ENCODE results near the gene MBNL1. TPM values are rescaled to one million over a fixed set of nuclear protein-coding genes. Genes with fewer than 3 reads are reported as not detected.

The MBNL1 gene
- polyA plus RNA-seq, 4 donors, result 39.6 to 48.7 (median 40.6) TPM

- Histone ChIP-seq H3K36me3 (ENCODE audit: control insufficient read depth in 3 of 3, insufficient read depth in 2 of 3, low read depth in 1 of 3, low read length in 3 of 3) (peaks cover 0 to 3% (median 0%) of the 10 kb centered on the region in 3 donors), H3K27ac (ENCODE audit: low read depth in 1 of 3, low read length in 2 of 3) (peak overlapping the region in 1 of 3 donors; percentile 72), H3K27me3 (ENCODE audit: control insufficient read depth in 3 of 3, insufficient read depth in 3 of 3, low read length in 3 of 3) (no peaks in the 10 kb centered on the region), H3K9me3 (ENCODE audit: control insufficient read depth in 2 of 2, insufficient read depth in 1 of 2, low read depth in 1 of 2, low read length in 1 of 2) (no peaks in the 10 kb centered on the region), H3K4me1 (ENCODE audit: control insufficient read depth in 3 of 3, insufficient read depth in 2 of 3, low read depth in 1 of 3, low read length in 2 of 3) (peaks cover 5 to 20% (median 18%) of the 10 kb centered on the region in 3 donors), H3K4me3 (ENCODE audit: low read depth in 1 of 3, low read length in 3 of 3) (no peak overlapping the region)
- WGBS, 3 donors, result 65 to 89% (median 66%) methylated on average over 3 of the region's 3 CpGs
- FAIRE-seq (no peak), DNase-seq (no peak)
Measured at GRCh38 chr3:152309031-152309430, 40.3 kb downstream of the MBNL1 start.

GRCh38 chr3:152309535-152310307, 41.0 kb downstream of the MBNL1 start:
- Histone ChIP-seq H3K9me3 (ENCODE audit: control insufficient read depth in 2 of 2, insufficient read depth in 1 of 2, low read depth in 1 of 2, low read length in 1 of 2) (no peaks in the 10 kb centered on the region), H3K4me3 (ENCODE audit: low read depth in 1 of 3, low read length in 3 of 3) (no peak overlapping the region), H3K27me3 (ENCODE audit: control insufficient read depth in 3 of 3, insufficient read depth in 3 of 3, low read length in 3 of 3) (no peaks in the 10 kb centered on the region), H3K4me1 (ENCODE audit: control insufficient read depth in 3 of 3, insufficient read depth in 2 of 3, low read depth in 1 of 3, low read length in 2 of 3) (peaks cover 5 to 23% (median 16%) of the 10 kb centered on the region in 3 donors), H3K27ac (ENCODE audit: low read depth in 1 of 3, low read length in 2 of 3) (no peak overlapping the region), H3K36me3 (ENCODE audit: control insufficient read depth in 3 of 3, insufficient read depth in 2 of 3, low read depth in 1 of 3, low read length in 3 of 3) (peaks cover 0 to 3% (median 0%) of the 10 kb centered on the region in 3 donors)
- DNase-seq, result no peak
- WGBS, 3 donors, result 59 to 74% (median 61%) methylated on average over 6 of the region's 6 CpGs
- no peak for FAIRE-seq

- 11 to 51% (median 26%) methylated on average over 2 of the region's 2 CpGs for WGBS, 3 donors
- FAIRE-seq, result peak; percentile 36
- H3K4me3 ChIP-seq (ENCODE audit: low read depth in 1 of 3, low read length in 3 of 3), result no peak overlapping the region
- H3K9me3 ChIP-seq (ENCODE audit: control insufficient read depth in 2 of 2, insufficient read depth in 1 of 2, low read depth in 1 of 2, low read length in 1 of 2), result no peaks in the 10 kb centered on the region
- peaks cover under 1 to 5% (median 4%) of the 10 kb centered on the region in 3 donors for H3K4me1 ChIP-seq (ENCODE audit: control insufficient read depth in 3 of 3, insufficient read depth in 2 of 3, low read depth in 1 of 3, low read length in 2 of 3)
- H3K27ac ChIP-seq (ENCODE audit: low read depth in 1 of 3, low read length in 2 of 3), result no peak overlapping the region
- peaks cover 0 to 2% (median 1%) of the 10 kb centered on the region in 3 donors for H3K36me3 ChIP-seq (ENCODE audit: control insufficient read depth in 3 of 3, insufficient read depth in 2 of 3, low read depth in 1 of 3, low read length in 3 of 3)
- H3K27me3 ChIP-seq (ENCODE audit: control insufficient read depth in 3 of 3, insufficient read depth in 3 of 3, low read length in 3 of 3), result no peaks in the 10 kb centered on the region
- DNase-seq, result peak in 1 of 2 donors; percentile 52
Measured at GRCh38 chr3:152313430-152313829, 44.7 kb downstream of the MBNL1 start.

- no peak for DNase-seq
- Histone ChIP-seq H3K27me3 (ENCODE audit: control insufficient read depth in 3 of 3, insufficient read depth in 3 of 3, low read length in 3 of 3) (no peaks in the 10 kb centered on the region), H3K4me1 (ENCODE audit: control insufficient read depth in 3 of 3, insufficient read depth in 2 of 3, low read depth in 1 of 3, low read length in 2 of 3) (peaks cover 0 to 3% (median 3%) of the 10 kb centered on the region in 3 donors), H3K27ac (ENCODE audit: low read depth in 1 of 3, low read length in 2 of 3) (no peak overlapping the region), H3K4me3 (ENCODE audit: low read depth in 1 of 3, low read length in 3 of 3) (no peak overlapping the region), H3K36me3 (ENCODE audit: control insufficient read depth in 3 of 3, insufficient read depth in 2 of 3, low read depth in 1 of 3, low read length in 3 of 3) (peaks cover 0 to 2% (median 1%) of the 10 kb centered on the region in 3 donors), H3K9me3 (ENCODE audit: control insufficient read depth in 2 of 2, insufficient read depth in 1 of 2, low read depth in 1 of 2, low read length in 1 of 2) (no peaks in the 10 kb centered on the region)
- FAIRE-seq, result no peak
Measured at GRCh38 chr3:152313914-152314313, 45.2 kb downstream of the MBNL1 start.

- DNase-seq (no peak), FAIRE-seq (no peak)
- Histone ChIP-seq H3K27me3 (ENCODE audit: control insufficient read depth in 3 of 3, insufficient read depth in 3 of 3, low read length in 3 of 3) (no peaks in the 10 kb centered on the region), H3K4me3 (ENCODE audit: low read depth in 1 of 3, low read length in 3 of 3) (no peak overlapping the region), H3K4me1 (ENCODE audit: control insufficient read depth in 3 of 3, insufficient read depth in 2 of 3, low read depth in 1 of 3, low read length in 2 of 3) (peaks cover 0 to 3% (median 0%) of the 10 kb centered on the region in 3 donors), H3K9me3 (ENCODE audit: control insufficient read depth in 2 of 2, insufficient read depth in 1 of 2, low read depth in 1 of 2, low read length in 1 of 2) (no peaks in the 10 kb centered on the region), H3K36me3 (ENCODE audit: control insufficient read depth in 3 of 3, insufficient read depth in 2 of 3, low read depth in 1 of 3, low read length in 3 of 3) (peaks cover 0 to 2% (median 1%) of the 10 kb centered on the region in 3 donors), H3K27ac (ENCODE audit: low read depth in 1 of 3, low read length in 2 of 3) (no peak overlapping the region)
- WGBS, 3 donors, result 87 to 96% (median 92%) methylated on average over 3 of the region's 3 CpGs
Measured at GRCh38 chr3:152314677-152315353, 46.1 kb downstream of the MBNL1 start.

- H3K4me1 ChIP-seq (ENCODE audit: control insufficient read depth in 3 of 3, insufficient read depth in 2 of 3, low read depth in 1 of 3, low read length in 2 of 3), result peaks cover 0 to 3% (median 0%) of the 10 kb centered on the region in 3 donors
- H3K36me3 ChIP-seq (ENCODE audit: control insufficient read depth in 3 of 3, insufficient read depth in 2 of 3, low read depth in 1 of 3, low read length in 3 of 3), result peaks cover 0 to 2% (median 1%) of the 10 kb centered on the region in 3 donors
- H3K27me3 ChIP-seq (ENCODE audit: control insufficient read depth in 3 of 3, insufficient read depth in 3 of 3, low read length in 3 of 3), result no peaks in the 10 kb centered on the region
- 68 to 70% (median 69%) methylated on average over 6 of the region's 6 CpGs for WGBS, 3 donors
- H3K9me3 ChIP-seq (ENCODE audit: control insufficient read depth in 2 of 2, insufficient read depth in 1 of 2, low read depth in 1 of 2, low read length in 1 of 2), result no peaks in the 10 kb centered on the region
- no peak for FAIRE-seq
- DNase-seq, result no peak
- no peak overlapping the region for H3K27ac ChIP-seq (ENCODE audit: low read depth in 1 of 3, low read length in 2 of 3)
- H3K4me3 ChIP-seq (ENCODE audit: low read depth in 1 of 3, low read length in 3 of 3), result no peak overlapping the region
Measured at GRCh38 chr3:152315623-152316022, 46.9 kb downstream of the MBNL1 start.

GRCh38 chr3:152316318-152316717, 47.6 kb downstream of the MBNL1 start:
- H3K4me1 ChIP-seq (ENCODE audit: control insufficient read depth in 3 of 3, insufficient read depth in 2 of 3, low read depth in 1 of 3, low read length in 2 of 3), result peaks cover 0 to 3% (median 0%) of the 10 kb centered on the region in 3 donors
- no peak overlapping the region for H3K4me3 ChIP-seq (ENCODE audit: low read depth in 1 of 3, low read length in 3 of 3)
- peak overlapping the region in 2 of 3 donors; percentile 4 to 36 for H3K27ac ChIP-seq (ENCODE audit: low read depth in 1 of 3, low read length in 2 of 3)
- no peak for DNase-seq
- no peaks in the 10 kb centered on the region for H3K27me3 ChIP-seq (ENCODE audit: control insufficient read depth in 3 of 3, insufficient read depth in 3 of 3, low read length in 3 of 3)
- H3K36me3 ChIP-seq (ENCODE audit: control insufficient read depth in 3 of 3, insufficient read depth in 2 of 3, low read depth in 1 of 3, low read length in 3 of 3), result peaks cover 0 to 2% (median 1%) of the 10 kb centered on the region in 3 donors
- WGBS, 3 donors, result 86 to 95% (median 95%) methylated on average over 1 of the region's 1 CpG
- no peak for FAIRE-seq
- H3K9me3 ChIP-seq (ENCODE audit: control insufficient read depth in 2 of 2, insufficient read depth in 1 of 2, low read depth in 1 of 2, low read length in 1 of 2), result no peaks in the 10 kb centered on the region

- 83 to 94% (median 90%) methylated on average over 4 of the region's 4 CpGs for WGBS, 3 donors
- FAIRE-seq, result no peak
Measured at GRCh38 chr3:152317184-152317583, 48.5 kb downstream of the MBNL1 start.

More at GRCh38 chr3:152317184-152317583, 48.5 kb downstream of the MBNL1 start:
- no peak overlapping the region for H3K4me3 ChIP-seq (ENCODE audit: low read depth in 1 of 3, low read length in 3 of 3)
- H3K27ac ChIP-seq (ENCODE audit: low read depth in 1 of 3, low read length in 2 of 3), result no peak overlapping the region
- peaks cover 0 to 3% (median 0%) of the 10 kb centered on the region in 3 donors for H3K4me1 ChIP-seq (ENCODE audit: control insufficient read depth in 3 of 3, insufficient read depth in 2 of 3, low read depth in 1 of 3, low read length in 2 of 3)
- no peak for DNase-seq
- no peaks in the 10 kb centered on the region for H3K27me3 ChIP-seq (ENCODE audit: control insufficient read depth in 3 of 3, insufficient read depth in 3 of 3, low read length in 3 of 3)
- peaks cover 0 to 2% (median 1%) of the 10 kb centered on the region in 3 donors for H3K36me3 ChIP-seq (ENCODE audit: control insufficient read depth in 3 of 3, insufficient read depth in 2 of 3, low read depth in 1 of 3, low read length in 3 of 3)
- no peaks in the 10 kb centered on the region for H3K9me3 ChIP-seq (ENCODE audit: control insufficient read depth in 2 of 2, insufficient read depth in 1 of 2, low read depth in 1 of 2, low read length in 1 of 2)
